HepG2 (cell line): ENCODE measurements around the gene MEX3B. TPM values are rescaled to one million over a fixed set of nuclear protein-coding genes. Genes with fewer than 3 reads are reported as not detected.

Experiments
- ATAC-seq: fragments of 200-7000 bp; cut with Tn5 transposase; 3 replicates; pipeline ENCODE4 v1.9.1; 2020; ENCODE audit warnings: mild to moderate bottlenecking, moderate library complexity
- BruUV-seq: library from RNA; stranded (reverse); fragments of 400-500 nt; replicated peaks from 2 replicates; lab custom pipeline; 2021; lab: Mats Ljungman, UMichigan
- CTCF ChIA-PET: fragments of 300-600 bp; formaldehyde crosslinking; extraction: SDS; loops from one replicate; lab custom pipeline; 2021; ENCODE audit warnings: low total read pairs, inconsistent platforms, low intra/inter-chr PET ratio; lab: Yijun Ruan, JAX
- POLR2A ChIA-PET: fragments of 350-600 bp; sonication (Branson Sonifier 250); formaldehyde crosslinking; loops from one replicate; lab custom pipeline; 2020; ENCODE audit warnings: antibody characterized with exemption, inconsistent platforms; lab: Yijun Ruan, JAX
- DNase-seq: peaks from one replicate; pipeline ENCODE4 v3.0.0-alpha.2; 2015; ENCODE audit warnings: low spot score
- FAIRE-seq: peaks from 3 replicates; lab custom pipeline; 2011; peaks lifted over from hg19 to GRCh38; lab: Jason Lieb, UNC
- H2AFZ ChIP-seq: one replicate; pipeline ENCODE4 v1.6.1; 2011; ENCODE audit warnings: low read length, inconsistent platforms
- H3K27ac ChIP-seq: fragments of 300-600 bp; 3 replicates; pipeline ENCODE4 v1.8.0; 2011; ENCODE audit warnings: mixed run types, mild to moderate bottlenecking, mixed read lengths, low read length, inconsistent platforms; ENCODE audit not compliant: insufficient read depth; ENCODE audit errors: extremely low read length
- H3K27me3 ChIP-seq, 2 experiments: fragments of 200-600 bp in 1 of 2; 2 replicates in 1 of 2; 3 replicates in 1 of 2; pipeline versions ENCODE4 v1.6.0 to v1.8.0; 2011; ENCODE audit warnings: low read length in 2 of 2, mild to moderate bottlenecking in 2 of 2, moderate library complexity in 2 of 2, inconsistent platforms in 1 of 2; ENCODE audit not compliant: insufficient read depth in 2 of 2, control insufficient read depth in 1 of 2
- H3K36me3 ChIP-seq, 2 experiments: fragments of 200-600 bp in 1 of 2; replicated peaks in 1 of 2; 2 replicates in 1 of 2; 3 replicates in 1 of 2; pipeline versions ENCODE4 v1.5.1 to v1.8.0; 2011; ENCODE audit warnings: low read length in 2 of 2, inconsistent platforms in 1 of 2; ENCODE audit not compliant: insufficient read depth in 2 of 2, control insufficient read depth in 1 of 2
- H3K4me1 ChIP-seq: 2 replicates; pipeline ENCODE4 v1.5.1; 2012; ENCODE audit warnings: low read length, inconsistent platforms; ENCODE audit not compliant: insufficient read depth
- H3K4me2 ChIP-seq: 2 replicates; pipeline ENCODE4 v1.6.0; 2011; ENCODE audit warnings: low read depth, low read length, inconsistent platforms
- H3K4me3 ChIP-seq, 3 experiments: fragments of 200-600 bp in 1 of 3; sonication (generic), shearing (Covaris generic) in 1 of 3; replicated peaks in 1 of 3; 2 replicates each; pipeline ENCODE4 v1.5.1; 2011 to 2016; ENCODE audit warnings: low read length in 3 of 3, inconsistent platforms in 2 of 3, low read depth in 2 of 3, mild to moderate bottlenecking in 2 of 3, control low read depth in 1 of 3, mixed read lengths in 1 of 3; ENCODE audit not compliant: insufficient read depth in 1 of 3
- H3K79me2 ChIP-seq: one replicate; pipeline ENCODE4 v1.6.1; 2011; ENCODE audit warnings: low read length, inconsistent platforms; ENCODE audit not compliant: insufficient read depth
- H3K9ac ChIP-seq: 2 replicates; pipeline ENCODE4 v1.6.0; 2011; ENCODE audit warnings: mild to moderate bottlenecking, low read depth, low read length, inconsistent platforms; ENCODE audit not compliant: insufficient read depth
- H3K9me3 ChIP-seq: 2 replicates; pipeline ENCODE4 v1.5.1; 2012; ENCODE audit warnings: mild to moderate bottlenecking, low read length
- H4K20me1 ChIP-seq: 2 replicates; pipeline ENCODE4 v1.6.0; 2011; ENCODE audit warnings: inconsistent platforms, mild to moderate bottlenecking, low read length, moderate library complexity; ENCODE audit not compliant: insufficient read depth
- CEBPG ChIP-seq: IDR thresholded peaks from 2 replicates; pipeline ENCODE4 v1.6.1; 2016
- CREM ChIP-seq, 2 experiments: sonication (generic) in 1 of 2; formaldehyde crosslinking in 1 of 2; IDR thresholded peaks; 2 replicates each; pipeline versions ENCODE4 v1.4.0 to v1.6.1; 2016 to 2020; ENCODE audit warnings: antibody characterized with exemption in 1 of 2, mild to moderate bottlenecking in 1 of 2, missing genetic modification reagents in 1 of 2
- DDIT3 ChIP-seq: sonication (generic); formaldehyde crosslinking; IDR thresholded peaks from 2 replicates; pipeline ENCODE4 v1.4.0; 2020; ENCODE audit warnings: mild to moderate bottlenecking, missing genetic modification reagents
- DRAP1 ChIP-seq: IDR thresholded peaks from 2 replicates; pipeline ENCODE4 v1.6.1; 2016; ENCODE audit warnings: missing genetic modification reagents, missing compliant biosample characterization
- GLMP ChIP-seq: sonication (generic); formaldehyde crosslinking; IDR thresholded peaks from 2 replicates; pipeline ENCODE4 v1.9.0; 2021; ENCODE audit warnings: missing genetic modification reagents, mild to moderate bottlenecking, borderline replicate concordance
- SAFB2 ChIP-seq: sonication (generic); formaldehyde crosslinking; IDR thresholded peaks from 2 replicates; pipeline ENCODE4 v1.5.1; 2020; ENCODE audit warnings: missing genetic modification reagents, low read depth, mild to moderate bottlenecking, borderline replicate concordance
- SKIL ChIP-seq: sonication (generic); formaldehyde crosslinking; IDR thresholded peaks from 2 replicates; pipeline ENCODE4 v1.8.0; 2022; ENCODE audit warnings: missing genetic modification reagents, mild to moderate bottlenecking, moderate library complexity, borderline replicate concordance
- TBP ChIP-seq: sonication (generic); formaldehyde crosslinking; IDR thresholded peaks from 2 replicates; pipeline ENCODE4 v1.5.0; 2020; ENCODE audit warnings: missing genetic modification reagents
- ZHX2 ChIP-seq, 2 experiments: sonication (generic) in 1 of 2; formaldehyde crosslinking in 1 of 2; IDR thresholded peaks; 2 replicates each; pipeline versions ENCODE4 v1.6.1 to v1.9.0; 2014 to 2022; ENCODE audit warnings: antibody characterized with exemption in 1 of 2, borderline replicate concordance in 1 of 2, inconsistent platforms in 1 of 2, low read depth in 1 of 2, missing genetic modification reagents in 1 of 2
- ZNF180 ChIP-seq: sonication (generic); formaldehyde crosslinking; IDR thresholded peaks from 2 replicates; pipeline ENCODE4 v1.4.0; 2020; ENCODE audit warnings: low read depth, missing genetic modification reagents, borderline replicate concordance
- ZNF275 ChIP-seq: sonication (generic); formaldehyde crosslinking; IDR thresholded peaks from 2 replicates; pipeline ENCODE4 v1.8.0; 2022; ENCODE audit warnings: missing genetic modification reagents, mild to moderate bottlenecking, inconsistent platforms, borderline replicate concordance
- ZNF383 ChIP-seq: sonication (generic); formaldehyde crosslinking; IDR thresholded peaks from 2 replicates; pipeline ENCODE4 v1.4.0; 2020; ENCODE audit warnings: missing genetic modification reagents, mild to moderate bottlenecking, borderline replicate concordance
- WGBS: methylation state at CpG from one replicate; pipeline ENCODE4 v1.1.6; 2017; ENCODE audit warnings: low lambda C conversion rate; 5-methylcytosine and 5-hydroxymethylcytosine counted together
- in situ Hi-C: cut with HindIII; loops from 2 replicates; pipeline ENCODE4 v1.10.0; 2017; ENCODE audit warnings: low pct_unique_long_range_greater_than_20kb; ENCODE audit not compliant: extremely low pct_ligation_motif_present
- intact Hi-C: fragments of 100-400 bp; cut with micrococcal nuclease; formaldehyde crosslinking; loops from one replicate; pipeline ENCODE4 v1.10.0; 2022; ENCODE audit not compliant: unreplicated experiment
- polyA plus RNA-seq, 8 experiments: library from polyadenylated mRNA; depleted of rRNA in 3 of 8; stranded (reverse) in 7 of 8; unstranded in 1 of 8; fragments of >200 nt; fragmentation: Illumina TruSeq in 4 of 8; extraction: Trizol in 4 of 8; gene quantifications; 2 replicates each; pipeline versions ENCODE4 v1.2.1 to v1.2.3, GENCODE V29; 2011 to 2016; ENCODE audit warnings: low read depth in 4 of 8, missing spikeins in 1 of 8, mixed read lengths in 1 of 8; ENCODE audit not compliant: insufficient read depth in 1 of 8
- total RNA-seq, 5 experiments: library from RNA; depleted of rRNA; stranded (reverse); fragments of >200 nt; fragmentation: Illumina TruSeq; extraction: Trizol; gene quantifications; 2 replicates each; pipeline ENCODE4 v1.2.3, GENCODE V29; 2016; ENCODE audit warnings: low read depth in 1 of 5

Gene MEX3B
- total and polyA plus RNA-seq, 2 of the 13 experiments (the other 11 are each of a cell fraction or from before 2014, with no cell fraction given) = 0.48 to 0.62 TPM

GRCh38 chr15:82048811-82049210, 3.0 kb upstream of the MEX3B start:
- ChIA-PET POLR2A (no interaction called here), CTCF (no interaction called here)
- no peak for FAIRE-seq
- no peak for TF ChIP-seq ZNF383 (CRISPR knock-in tag)
- no peak for TF ChIP-seq ZNF275 (CRISPR knock-in tag)
- TF ChIP-seq DDIT3 (CRISPR knock-in tag) = no peak
- no peak for TF ChIP-seq CREM (IDR thresholded peaks at IDR 0.05)
- no peak for TF ChIP-seq CREM (CRISPR knock-in tag; IDR thresholded peaks at IDR 0.05)
- TF ChIP-seq SKIL (CRISPR knock-in tag) = no peak
- TF ChIP-seq SAFB2 (CRISPR knock-in tag) = no peak
- TF ChIP-seq TBP (CRISPR knock-in tag) = no peak
- TF ChIP-seq DRAP1 = no peak
- no peak for TF ChIP-seq ZHX2 (IDR thresholded peaks at IDR 0.05; ENCODE audit: low read depth)
- no peak for TF ChIP-seq ZHX2 (CRISPR knock-in tag; IDR thresholded peaks at IDR 0.05; ENCODE audit: borderline replicate concordance)
- TF ChIP-seq GLMP = no peak
- TF ChIP-seq ZNF180 (CRISPR knock-in tag) = no peak
- no peak for TF ChIP-seq CEBPG (CRISPR knock-in tag)

More at GRCh38 chr15:82048811-82049210, 3.0 kb upstream of the MEX3B start:
- Histone ChIP-seq H3K4me1 (peaks cover 8% of the 10 kb centered on the region; the same call in 1 of the 2 replicates), H2AFZ (no peak overlapping the region), H4K20me1 (no peaks in the 10 kb centered on the region), H3K79me2 (no peaks in the 10 kb centered on the region), H3K9me3 (no peaks in the 10 kb centered on the region), H3K4me2 (no peak overlapping the region), H3K9ac (no peak overlapping the region), H3K27ac (no peak overlapping the region), H3K4me3 (no peak overlapping the region), H3K36me3 (no peaks in the 10 kb centered on the region), H3K27me3 (peaks cover 2 to 33% of the 10 kb centered on the region in 2 experiments; a peak in 4 of 5 replicates)
- ATAC-seq (no peak), DNase-seq (no peak)
- no TSS peak for BruUV-seq
- WGBS = 44% methylated on average over 8 of the region's 8 CpGs
- intact Hi-C loops = no loop called here
- in situ Hi-C loops = no loop called here
